Parathyroid adenoma (tissue), 2 donors: ENCODE measurements around the gene ZNF552.

Experiments used
- H2AFZ ChIP-seq: fragments of 300-600 bp; sonication (generic); one replicate; pipeline ENCODE4 v1.7.0; 2017; ENCODE audit warnings: antibody characterized with exemption, mild to moderate bottlenecking
- H3K27ac ChIP-seq: fragments of 300-600 bp; sonication (generic); one replicate; pipeline ENCODE4 v1.7.0; 2017
- H3K27me3 ChIP-seq: fragments of 300-600 bp; sonication (generic); one replicate; pipeline ENCODE4 v1.7.0; 2017; ENCODE audit warnings: low read length; ENCODE audit not compliant: control insufficient read depth, insufficient read depth
- H3K36me3 ChIP-seq: fragments of 300-600 bp; sonication (generic); one replicate; pipeline ENCODE4 v1.7.0; 2017; ENCODE audit warnings: low read length; ENCODE audit not compliant: control insufficient read depth, insufficient read depth
- H3K4me1 ChIP-seq: fragments of 300-600 bp; sonication (generic); one replicate; pipeline ENCODE4 v1.7.0; 2017; ENCODE audit warnings: control low read depth
- H3K4me2 ChIP-seq: fragments of 300-600 bp; sonication (generic); one replicate; pipeline ENCODE4 v1.7.0; 2017; ENCODE audit warnings: low read length
- H3K4me3 ChIP-seq: fragments of 300-600 bp; sonication (generic); one replicate; pipeline ENCODE4 v1.7.0; 2017; ENCODE audit warnings: low read depth, low read length
- H3K79me2 ChIP-seq: fragments of 300-600 bp; sonication (generic); one replicate; pipeline ENCODE4 v1.7.0; 2017; ENCODE audit warnings: control low read depth
- H3K9ac ChIP-seq: fragments of 300-600 bp; sonication (generic); one replicate; pipeline ENCODE4 v1.7.0; 2017; ENCODE audit warnings: mild to moderate bottlenecking
- H3K9me3 ChIP-seq: fragments of 300-600 bp; sonication (generic); one replicate; pipeline ENCODE4 v1.7.0; 2017; ENCODE audit warnings: low read length; ENCODE audit not compliant: control insufficient read depth
- TF ChIP-seq, protein P1 (sequence below): fragments of 300-600 bp; sonication (generic); IDR thresholded peaks from one replicate; pipeline ENCODE4 v1.7.0; 2017; ENCODE audit warnings: antibody characterized with exemption, mild to moderate bottlenecking
- donor health status: primary hyperparathyroidism.

Gene ZNF552

DNA sequence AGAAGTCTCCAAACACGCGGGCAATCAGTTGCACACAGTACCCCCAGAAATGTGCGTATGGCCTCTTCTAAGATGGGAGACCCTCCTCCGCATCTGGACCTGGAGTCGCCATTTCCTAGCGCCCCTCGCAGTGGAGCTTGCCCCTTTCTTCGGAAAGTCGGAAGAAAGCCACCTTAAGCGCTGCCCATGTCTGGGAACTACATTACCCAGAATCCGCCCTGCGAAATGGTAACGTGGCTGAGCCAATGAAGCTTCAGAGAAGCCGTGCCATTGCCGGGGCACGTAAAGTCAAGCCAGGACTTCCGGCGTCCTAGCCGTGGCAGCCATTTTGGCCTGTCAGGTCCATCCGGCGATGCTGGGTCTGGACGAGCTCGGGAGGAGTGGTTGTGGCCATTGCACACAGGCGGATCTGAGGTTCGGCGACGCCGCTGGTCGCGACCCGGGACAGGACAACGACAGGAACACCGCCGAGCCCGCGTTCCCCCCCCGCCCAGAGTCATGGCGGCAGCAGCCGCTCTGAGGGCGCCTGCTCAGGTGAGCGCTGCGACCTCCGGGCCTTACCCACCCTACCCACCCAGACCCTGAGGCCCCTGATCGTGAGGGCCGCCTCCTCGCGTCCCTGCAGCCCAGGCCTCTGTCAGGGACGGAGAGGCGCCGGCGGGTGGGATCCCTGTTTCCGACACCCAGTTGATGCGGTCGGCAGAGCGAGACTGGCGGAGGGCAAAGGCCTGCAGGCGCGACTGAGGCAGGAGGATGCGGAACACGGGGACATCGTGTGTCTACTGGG lies 45.2 kb downstream of the ZNF552 start, which contains the start of gene ZNF586:
Gene ZNF586 (plus strand): TSS at position 332 of the 787 bp plus-strand sequence. CDS start 167 bp downstream, at position 499.
- H2AFZ ChIP-seq = peak within 1 kb of the TSS; percentile 83
- H3K4me1 ChIP-seq = peaks cover 5% of the 10 kb centered on the region
- peak within 1 kb of the TSS; percentile 39 for H3K9ac ChIP-seq
- H3K79me2 ChIP-seq = peaks cover 44% of the 10 kb centered on the region
- H3K36me3 ChIP-seq = no peaks in the 10 kb centered on the region
- no peaks in the 10 kb centered on the region for H3K9me3 ChIP-seq
- peak within 1 kb of the TSS; percentile 67 for H3K27ac ChIP-seq
- H3K4me2 ChIP-seq = peak within 1 kb of the TSS; percentile 65
- H3K27me3 ChIP-seq = no peaks in the 10 kb centered on the region
- H3K4me3 ChIP-seq = peak within 1 kb of the TSS; percentile 55
- TF ChIP-seq, protein P1, sequence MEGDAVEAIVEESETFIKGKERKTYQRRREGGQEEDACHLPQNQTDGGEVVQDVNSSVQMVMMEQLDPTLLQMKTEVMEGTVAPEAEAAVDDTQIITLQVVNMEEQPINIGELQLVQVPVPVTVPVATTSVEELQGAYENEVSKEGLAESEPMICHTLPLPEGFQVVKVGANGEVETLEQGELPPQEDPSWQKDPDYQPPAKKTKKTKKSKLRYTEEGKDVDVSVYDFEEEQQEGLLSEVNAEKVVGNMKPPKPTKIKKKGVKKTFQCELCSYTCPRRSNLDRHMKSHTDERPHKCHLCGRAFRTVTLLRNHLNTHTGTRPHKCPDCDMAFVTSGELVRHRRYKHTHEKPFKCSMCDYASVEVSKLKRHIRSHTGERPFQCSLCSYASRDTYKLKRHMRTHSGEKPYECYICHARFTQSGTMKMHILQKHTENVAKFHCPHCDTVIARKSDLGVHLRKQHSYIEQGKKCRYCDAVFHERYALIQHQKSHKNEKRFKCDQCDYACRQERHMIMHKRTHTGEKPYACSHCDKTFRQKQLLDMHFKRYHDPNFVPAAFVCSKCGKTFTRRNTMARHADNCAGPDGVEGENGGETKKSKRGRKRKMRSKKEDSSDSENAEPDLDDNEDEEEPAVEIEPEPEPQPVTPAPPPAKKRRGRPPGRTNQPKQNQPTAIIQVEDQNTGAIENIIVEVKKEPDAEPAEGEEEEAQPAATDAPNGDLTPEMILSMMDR = no peak

DNA sequence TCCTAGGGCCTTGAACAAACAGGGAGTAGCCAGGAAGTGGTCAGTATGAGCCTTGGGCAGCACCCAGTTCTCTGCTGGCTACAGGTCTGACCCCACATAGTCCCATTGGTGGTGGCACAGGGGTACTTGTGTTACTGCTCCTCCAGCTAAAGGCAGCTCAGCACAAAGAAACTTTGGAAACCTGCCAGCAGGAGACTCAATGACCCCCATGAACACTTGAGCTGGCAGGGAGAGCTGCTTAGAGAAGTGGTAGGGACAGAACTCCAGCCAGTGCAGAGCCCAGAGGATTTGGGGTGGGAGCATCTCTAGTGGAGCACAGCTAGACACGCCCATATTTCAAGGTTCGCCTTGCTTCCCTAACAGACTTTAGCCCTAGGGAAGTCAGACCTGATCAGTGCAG lies 55.6 kb downstream of the ZNF552 start:
- Histone ChIP-seq H3K4me2 (no peak overlapping the region), H3K27ac (no peak overlapping the region), H3K4me1 (no peaks in the 10 kb centered on the region), H3K4me3 (no peak overlapping the region), H3K36me3 (no peaks in the 10 kb centered on the region), H2AFZ (no peak overlapping the region), H3K27me3 (no peaks in the 10 kb centered on the region), H3K9me3 (no peaks in the 10 kb centered on the region), H3K9ac (no peak overlapping the region), H3K79me2 (peaks cover 18% of the 10 kb centered on the region)
- TF ChIP-seq, protein P1 = no peak

DNA sequence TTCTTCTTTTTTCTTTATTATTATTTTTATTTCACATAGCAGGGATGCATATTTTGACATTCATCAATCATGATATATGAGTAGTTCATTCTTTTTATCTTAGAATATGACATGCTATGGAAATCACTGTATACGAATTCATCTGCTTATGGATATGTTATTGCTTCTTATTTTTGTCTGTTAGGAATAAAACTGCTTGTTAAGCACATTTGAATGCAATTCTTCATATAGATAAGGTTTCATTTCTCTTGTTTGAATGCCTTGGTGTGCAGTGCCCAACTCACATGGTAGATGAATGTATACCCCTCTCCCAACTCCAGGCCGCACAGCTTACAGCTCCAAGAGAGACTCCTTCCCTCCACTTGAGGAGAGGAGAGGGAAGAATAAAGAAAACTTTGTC lies 56.8 kb downstream of the ZNF552 start:
- Histone ChIP-seq H3K36me3 (no peaks in the 10 kb centered on the region), H2AFZ (no peak overlapping the region), H3K27ac (no peak overlapping the region), H3K4me3 (no peak overlapping the region), H3K27me3 (no peaks in the 10 kb centered on the region), H3K9me3 (no peaks in the 10 kb centered on the region), H3K79me2 (peaks cover 12% of the 10 kb centered on the region), H3K4me1 (no peaks in the 10 kb centered on the region), H3K9ac (no peak overlapping the region), H3K4me2 (no peak overlapping the region)
- TF ChIP-seq, protein P1 = no peak
